ENCODE data around the gene IFNA8.
"Not testable (repeated sequence)": the region's sequence is repeated elsewhere in the genome, so short reads cannot be mapped to it uniquely, and the experiment has no call there.

IFNA8 gene

GRCh38 chr9:21428235-21428634 is 19.3 kb downstream of the IFNA8 start:
- no peak for DNase-seq (ENCODE audit: low read depth)

- no peak for DNase-seq (ENCODE audit: low read depth)
These were observed 20.3 kb downstream of the IFNA8 start for GRCh38 chr9:21429191-21429590.

GRCh38 chr9:21432672-21433425 is 23.9 kb downstream of the IFNA8 start:
- DNase-seq (ENCODE audit: low read depth) = no peak

GRCh38 chr9:21434202-21435014 is 25.5 kb downstream of the IFNA8 start:
- peak; percentile 14 for DNase-seq (ENCODE audit: low read depth)

GRCh38 chr9:21435015-21435383 is 26.1 kb downstream of the IFNA8 start:
- not testable (repeated sequence) for DNase-seq (ENCODE audit: low read depth)

GRCh38 chr9:21440139-21440538 is 31.2 kb downstream of the IFNA8 start, which contains the start of gene IFNA1:
TSS of gene IFNA1 (plus strand) at chr9:21440439. CDS start at chr9:21440508, 69 bp downstream.
- DNase-seq (ENCODE audit: low read depth) = no peak

GRCh38 chr9:21443849-21444625 is 35.1 kb downstream of the IFNA8 start:
- no peak for DNase-seq (ENCODE audit: low read depth)

- not testable (repeated sequence) for DNase-seq (ENCODE audit: low read depth)
These were observed 40.4 kb downstream of the IFNA8 start for GRCh38 chr9:21449312-21449711.

- DNase-seq (ENCODE audit: low read depth) = no peak
These were observed 41.9 kb downstream of the IFNA8 start for GRCh38 chr9:21450733-21451394.

GRCh38 chr9:21452681-21453080 is 43.8 kb downstream of the IFNA8 start:
- no peak for DNase-seq (ENCODE audit: low read depth)

- DNase-seq (ENCODE audit: low read depth) = no peak
These were observed 45.2 kb downstream of the IFNA8 start for GRCh38 chr9:21454149-21454548.

- DNase-seq (ENCODE audit: low read depth) = no peak
These were observed 46.4 kb downstream of the IFNA8 start for GRCh38 chr9:21455320-21455719.
